Measurements from ENCODE around the gene ECHS1. TPM values are rescaled to one million over a fixed set of nuclear protein-coding genes. Genes with fewer than 3 reads are reported as not detected.
"Not testable (repeated sequence)": the region's sequence is repeated elsewhere in the genome, so short reads cannot be mapped to it uniquely, and the experiment has no call there.

ECHS1 gene
- total RNA-seq, 1 donor = 56.1 TPM

DNA sequence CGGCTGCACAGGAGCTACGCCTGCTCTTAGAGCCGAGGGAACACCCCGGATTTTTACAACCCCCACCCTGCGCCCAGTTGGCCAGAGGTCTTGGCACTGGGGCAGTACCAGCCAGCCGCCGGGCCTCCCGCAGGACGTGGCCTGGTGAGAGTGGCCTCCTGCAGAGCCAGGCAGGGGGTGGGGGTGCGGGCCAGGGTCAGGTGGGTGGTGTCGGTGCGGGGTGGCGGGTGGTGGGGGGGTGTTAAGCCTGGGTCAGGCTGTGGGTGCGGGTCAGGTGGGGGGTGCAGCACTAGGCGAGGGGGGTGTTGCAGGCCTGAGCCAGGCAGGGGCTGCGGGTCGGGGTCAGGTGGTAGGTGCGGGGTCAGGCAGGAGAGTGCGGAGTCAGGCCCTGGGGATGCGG, 647 bp downstream of the ECHS1 start:
- Histone ChIP-seq H3K27ac (ENCODE audit: low read depth, low read length) (no peak overlapping the region), H3K27me3 (ENCODE audit: insufficient read depth, low read length) (no peaks in the 10 kb centered on the region), H3K4me2 (ENCODE audit: insufficient read depth, low read length) (peak overlapping the region; percentile 60), H2AFZ (ENCODE audit: low read length) (no peak overlapping the region), H3K36me3 (ENCODE audit: insufficient read depth, low read length) (peaks cover 22% of the 10 kb centered on the region), H3K4me3 (ENCODE audit: insufficient read depth, low read length) (peak overlapping the region; percentile 82), H3K79me2 (ENCODE audit: insufficient read depth, low read length) (peaks cover 4% of the 10 kb centered on the region), H4K20me1 (ENCODE audit: insufficient read depth, low read length) (peaks cover 3% of the 10 kb centered on the region), H3K9me3 (ENCODE audit: low read depth, low read length) (no peaks in the 10 kb centered on the region), H3K4me1 (ENCODE audit: insufficient read depth, low read length) (peaks cover 5% of the 10 kb centered on the region)
- TF ChIP-seq, protein P1, sequence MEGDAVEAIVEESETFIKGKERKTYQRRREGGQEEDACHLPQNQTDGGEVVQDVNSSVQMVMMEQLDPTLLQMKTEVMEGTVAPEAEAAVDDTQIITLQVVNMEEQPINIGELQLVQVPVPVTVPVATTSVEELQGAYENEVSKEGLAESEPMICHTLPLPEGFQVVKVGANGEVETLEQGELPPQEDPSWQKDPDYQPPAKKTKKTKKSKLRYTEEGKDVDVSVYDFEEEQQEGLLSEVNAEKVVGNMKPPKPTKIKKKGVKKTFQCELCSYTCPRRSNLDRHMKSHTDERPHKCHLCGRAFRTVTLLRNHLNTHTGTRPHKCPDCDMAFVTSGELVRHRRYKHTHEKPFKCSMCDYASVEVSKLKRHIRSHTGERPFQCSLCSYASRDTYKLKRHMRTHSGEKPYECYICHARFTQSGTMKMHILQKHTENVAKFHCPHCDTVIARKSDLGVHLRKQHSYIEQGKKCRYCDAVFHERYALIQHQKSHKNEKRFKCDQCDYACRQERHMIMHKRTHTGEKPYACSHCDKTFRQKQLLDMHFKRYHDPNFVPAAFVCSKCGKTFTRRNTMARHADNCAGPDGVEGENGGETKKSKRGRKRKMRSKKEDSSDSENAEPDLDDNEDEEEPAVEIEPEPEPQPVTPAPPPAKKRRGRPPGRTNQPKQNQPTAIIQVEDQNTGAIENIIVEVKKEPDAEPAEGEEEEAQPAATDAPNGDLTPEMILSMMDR (IDR thresholded peaks at IDR 0.05; ENCODE audit: extremely low read depth, low read depth, low read length) = no peak
- peak; percentile 90 for DNase-seq (ENCODE audit: insufficient read length, low spot score, missing footprints)

GRCh38 chr10:133370030-133370786, 2.9 kb downstream of the ECHS1 start:
- no peak for DNase-seq (ENCODE audit: insufficient read length, low spot score, missing footprints)
- H3K9me3 ChIP-seq (ENCODE audit: low read depth, low read length) = no peaks in the 10 kb centered on the region
- peaks cover 4% of the 10 kb centered on the region for H3K79me2 ChIP-seq (ENCODE audit: insufficient read depth, low read length)
- H3K4me3 ChIP-seq (ENCODE audit: insufficient read depth, low read length) = no peak overlapping the region
- H4K20me1 ChIP-seq (ENCODE audit: insufficient read depth, low read length) = peaks cover 3% of the 10 kb centered on the region
- peaks cover 39% of the 10 kb centered on the region for H3K36me3 ChIP-seq (ENCODE audit: insufficient read depth, low read length)
- H2AFZ ChIP-seq (ENCODE audit: low read length) = no peak overlapping the region
- H3K27ac ChIP-seq (ENCODE audit: low read depth, low read length) = no peak overlapping the region
- peaks cover 5% of the 10 kb centered on the region for H3K4me1 ChIP-seq (ENCODE audit: insufficient read depth, low read length)
- TF ChIP-seq, protein P1 (IDR thresholded peaks at IDR 0.05; ENCODE audit: extremely low read depth, low read depth, low read length) = no peak
- H3K27me3 ChIP-seq (ENCODE audit: insufficient read depth, low read length) = no peaks in the 10 kb centered on the region
- no peak overlapping the region for H3K4me2 ChIP-seq (ENCODE audit: insufficient read depth, low read length)

- Histone ChIP-seq H3K4me3 (ENCODE audit: insufficient read depth, low read length) (no peak overlapping the region), H3K79me2 (ENCODE audit: insufficient read depth, low read length) (peaks cover 4% of the 10 kb centered on the region), H3K9me3 (ENCODE audit: low read depth, low read length) (no peaks in the 10 kb centered on the region), H3K27me3 (ENCODE audit: insufficient read depth, low read length) (no peaks in the 10 kb centered on the region), H3K4me1 (ENCODE audit: insufficient read depth, low read length) (no peaks in the 10 kb centered on the region), H3K27ac (ENCODE audit: low read depth, low read length) (no peak overlapping the region), H3K36me3 (ENCODE audit: insufficient read depth, low read length) (peaks cover 48% of the 10 kb centered on the region), H3K4me2 (ENCODE audit: insufficient read depth, low read length) (no peak overlapping the region), H4K20me1 (ENCODE audit: insufficient read depth, low read length) (peaks cover 3% of the 10 kb centered on the region), H2AFZ (ENCODE audit: low read length) (no peak overlapping the region)
- no peak for DNase-seq (ENCODE audit: insufficient read length, low spot score, missing footprints)
- TF ChIP-seq, protein P1 (IDR thresholded peaks at IDR 0.05; ENCODE audit: extremely low read depth, low read depth, low read length) = no peak
Measured at GRCh38 chr10:133368153-133368552, 5.0 kb downstream of the ECHS1 start.

GRCh38 chr10:133367461-133367860, 5.7 kb downstream of the ECHS1 start:
- not testable (repeated sequence) for H3K4me1 ChIP-seq (ENCODE audit: insufficient read depth, low read length); H3K27ac ChIP-seq (ENCODE audit: low read depth, low read length); H3K4me2 ChIP-seq (ENCODE audit: insufficient read depth, low read length); H4K20me1 ChIP-seq (ENCODE audit: insufficient read depth, low read length); DNase-seq (ENCODE audit: insufficient read length, low spot score, missing footprints); H3K9me3 ChIP-seq (ENCODE audit: low read depth, low read length); H3K4me3 ChIP-seq (ENCODE audit: insufficient read depth, low read length); H3K27me3 ChIP-seq (ENCODE audit: insufficient read depth, low read length); H3K79me2 ChIP-seq (ENCODE audit: insufficient read depth, low read length); H2AFZ ChIP-seq (ENCODE audit: low read length)
- H3K36me3 ChIP-seq (ENCODE audit: insufficient read depth, low read length) = peaks cover 51% of the 10 kb centered on the region
